DOHH2 (cell line): ENCODE results near the gene ATP13A2.

Experiments used
- H3F3A ChIP-seq: fragments of 200-600 bp; sonication (generic), shearing (Covaris generic); 2 replicates; pipeline ENCODE4 v1.6.0; 2016; ENCODE audit warnings: antibody characterized with exemption, mild to moderate bottlenecking; ENCODE audit not compliant: control insufficient read depth, insufficient read depth
- H3K27ac ChIP-seq: fragments of 200-600 bp; sonication (generic); 2 replicates; pipeline ENCODE4 v1.5.1; 2014; ENCODE audit warnings: low read depth, mild to moderate bottlenecking, low read length, moderate library complexity
- H3K27me3 ChIP-seq: fragments of 200-600 bp; sonication (generic); 2 replicates; pipeline ENCODE4 v1.6.1; 2014; ENCODE audit warnings: mild to moderate bottlenecking, low read length, mixed read lengths; ENCODE audit not compliant: control insufficient read depth
- H3K36me3 ChIP-seq: fragments of 200-600 bp; sonication (generic); 2 replicates; pipeline ENCODE4 v1.6.1; 2014; ENCODE audit warnings: mild to moderate bottlenecking, low read length, moderate library complexity, mixed read lengths; ENCODE audit not compliant: control insufficient read depth
- H3K4me1 ChIP-seq: fragments of 200-600 bp; sonication (generic); 2 replicates; pipeline ENCODE4 v1.6.1; 2014; ENCODE audit warnings: mild to moderate bottlenecking, low read length, mixed read lengths; ENCODE audit not compliant: control insufficient read depth
- H3K4me2 ChIP-seq: fragments of 200-600 bp; sonication (generic); 2 replicates; pipeline ENCODE4 v1.6.0; 2014; ENCODE audit warnings: mild to moderate bottlenecking, low read length, moderate library complexity
- H3K4me3 ChIP-seq: fragments of 200-600 bp; sonication (generic); 2 replicates; pipeline ENCODE4 v1.5.1; 2014; ENCODE audit warnings: mild to moderate bottlenecking, low read length, mixed read lengths
- H3K79me2 ChIP-seq: fragments of 200-600 bp; sonication (generic); 2 replicates; pipeline ENCODE4 v1.6.1; 2014; ENCODE audit warnings: mild to moderate bottlenecking, low read length, mixed read lengths; ENCODE audit not compliant: control insufficient read depth
- H3K9me2 ChIP-seq: fragments of 200-600 bp; sonication (generic); replicated peaks from 2 replicates; pipeline ENCODE4 v1.6.1; 2014; ENCODE audit warnings: mild to moderate bottlenecking, low read length, mixed read lengths; ENCODE audit not compliant: control insufficient read depth
- H3K9me3 ChIP-seq: fragments of 200-600 bp; sonication (generic); 2 replicates; pipeline ENCODE4 v1.6.1; 2014; ENCODE audit warnings: antibody characterized with exemption, low read length, mixed read lengths; ENCODE audit not compliant: control insufficient read depth, insufficient read depth
- H4K20me1 ChIP-seq: fragments of 200-600 bp; sonication (generic); 2 replicates; pipeline ENCODE4 v1.6.0; 2014; ENCODE audit warnings: low read depth, mild to moderate bottlenecking, antibody characterized with exemption, low read length, moderate library complexity; ENCODE audit not compliant: control insufficient read depth, insufficient read depth
- CTCF ChIP-seq: fragments of 200-600 bp; sonication (generic); IDR thresholded peaks from one replicate; pipeline ENCODE4 v1.5.1; 2014; ENCODE audit warnings: antibody characterized with exemption, mild to moderate bottlenecking, low read depth, low read length; ENCODE audit not compliant: poor library complexity, severe bottlenecking
- EZH2phosphoT487 ChIP-seq: fragments of 200-600 bp; sonication (generic); IDR thresholded peaks from 2 replicates; pipeline ENCODE4 v1.6.1; 2017; ENCODE audit warnings: borderline replicate concordance, mild to moderate bottlenecking, antibody characterized with exemption, low read length, moderate library complexity, mixed read lengths

The ATP13A2 gene

GRCh38 chr1:16973215-16973614, 38.5 kb downstream of the ATP13A2 start:
- H4K20me1 ChIP-seq, result no peaks in the 10 kb centered on the region
- no peak overlapping the region for H3K4me3 ChIP-seq
- no peaks in the 10 kb centered on the region for H3K9me2 ChIP-seq
- no peaks in the 10 kb centered on the region for H3F3A ChIP-seq
- H3K36me3 ChIP-seq, result no peaks in the 10 kb centered on the region
- no peaks in the 10 kb centered on the region for H3K9me3 ChIP-seq
- H3K79me2 ChIP-seq, result no peaks in the 10 kb centered on the region
- no peaks in the 10 kb centered on the region for H3K27me3 ChIP-seq
- H3K4me1 ChIP-seq, result no peaks in the 10 kb centered on the region
- no peak overlapping the region for H3K4me2 ChIP-seq
- TF ChIP-seq CTCF (no peak), EZH2phosphoT487 (no peak)
- no peak overlapping the region for H3K27ac ChIP-seq

DNA sequence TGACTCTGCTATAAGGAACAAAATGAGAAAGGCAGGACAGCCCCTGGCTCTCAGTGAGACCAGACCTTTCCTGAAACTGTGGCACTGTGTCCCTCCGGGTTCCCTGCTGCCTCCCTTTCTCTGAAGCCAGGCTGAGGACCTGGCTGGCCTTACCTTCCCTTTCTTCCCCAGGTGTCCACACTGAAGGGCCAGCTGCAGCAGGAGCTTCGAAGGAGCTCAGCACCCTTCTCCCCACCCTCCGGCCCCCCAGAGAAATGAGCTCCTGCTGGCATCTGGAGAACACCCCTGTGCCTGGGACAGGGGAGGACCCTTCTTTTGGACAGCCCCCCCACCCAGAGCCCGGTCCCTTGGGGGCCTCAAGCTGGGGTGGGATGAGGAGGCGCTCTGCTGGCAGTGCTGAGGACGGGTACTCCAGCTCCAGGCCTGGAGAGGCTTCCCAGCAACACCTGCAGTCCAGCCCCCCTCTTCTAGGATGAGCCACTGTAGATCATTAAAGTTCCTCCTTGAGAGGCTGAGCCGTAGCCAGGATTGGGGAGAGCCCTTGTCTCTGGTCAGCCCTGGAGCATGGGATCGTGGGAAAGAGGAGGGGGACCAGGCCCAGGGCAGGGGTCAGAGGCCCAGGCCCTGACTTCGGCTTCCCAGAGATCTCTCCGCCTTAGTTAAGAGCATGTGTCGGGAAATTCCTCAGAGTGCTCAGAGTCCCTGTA, 39.4 kb downstream of the ATP13A2 start:
- Histone ChIP-seq H3K79me2 (no peaks in the 10 kb centered on the region), H3K4me1 (no peaks in the 10 kb centered on the region), H3K27ac (no peak overlapping the region), H3K9me2 (no peaks in the 10 kb centered on the region), H3K4me2 (no peak overlapping the region), H4K20me1 (no peaks in the 10 kb centered on the region), H3K36me3 (no peaks in the 10 kb centered on the region), H3K9me3 (no peaks in the 10 kb centered on the region), H3K4me3 (no peak overlapping the region), H3K27me3 (no peaks in the 10 kb centered on the region), H3F3A (no peaks in the 10 kb centered on the region)
- TF ChIP-seq EZH2phosphoT487, result no peak
- TF ChIP-seq CTCF, result no peak

GRCh38 chr1:16971341-16972188, 40.2 kb downstream of the ATP13A2 start:
- no peaks in the 10 kb centered on the region for H3K9me3 ChIP-seq
- H3K79me2 ChIP-seq, result no peaks in the 10 kb centered on the region
- H4K20me1 ChIP-seq, result no peaks in the 10 kb centered on the region
- H3K4me1 ChIP-seq, result no peaks in the 10 kb centered on the region
- no peak overlapping the region for H3K4me3 ChIP-seq
- H3K4me2 ChIP-seq, result no peak overlapping the region
- H3F3A ChIP-seq, result no peaks in the 10 kb centered on the region
- no peaks in the 10 kb centered on the region for H3K27me3 ChIP-seq
- no peaks in the 10 kb centered on the region for H3K9me2 ChIP-seq
- no peak overlapping the region for H3K27ac ChIP-seq
- TF ChIP-seq CTCF, result no peak
- TF ChIP-seq EZH2phosphoT487, result no peak
- no peaks in the 10 kb centered on the region for H3K36me3 ChIP-seq
